Duodenal mucosa (tissue), 2 donors: Measurements from ENCODE around the gene CAPN13.

Source experiments
- H3K27ac ChIP-seq: one replicate; pipeline ENCODE4 v1.7.0; 2013; ENCODE audit warnings: low read depth, low read length
- H3K27me3 ChIP-seq, 2 donors: one replicate each; pipeline ENCODE4 v1.7.0; 2013; ENCODE audit warnings: low read length in 2 of 2, control low read depth in 1 of 2; ENCODE audit not compliant: insufficient read depth in 2 of 2, control insufficient read depth in 1 of 2
- H3K36me3 ChIP-seq, 2 donors: one replicate each; pipeline ENCODE4 v1.7.0; 2013; ENCODE audit warnings: low read length in 2 of 2, control low read depth in 1 of 2; ENCODE audit not compliant: insufficient read depth in 2 of 2, control insufficient read depth in 1 of 2
- H3K4me1 ChIP-seq, 2 donors: one replicate each; pipeline ENCODE4 v1.7.0; 2013; ENCODE audit warnings: low read length in 2 of 2, control low read depth in 1 of 2; ENCODE audit not compliant: insufficient read depth in 2 of 2, control insufficient read depth in 1 of 2
- H3K4me3 ChIP-seq, 2 donors: one replicate each; pipeline ENCODE4 v1.7.0; 2013; ENCODE audit warnings: low read length in 2 of 2, low read depth in 1 of 2
- H3K9ac ChIP-seq, 2 donors: one replicate each; pipeline ENCODE4 v1.7.0; 2013; ENCODE audit warnings: low read length in 2 of 2, low read depth in 1 of 2
- H3K9me3 ChIP-seq, 2 donors: one replicate each; pipeline ENCODE4 v1.7.0; 2013; ENCODE audit warnings: low read length in 2 of 2, control low read depth in 1 of 2; ENCODE audit not compliant: control insufficient read depth in 1 of 2

The CAPN13 gene

GRCh38 chr2:30807249-30807648 is at the start of gene CAPN13:
TSS of gene CAPN13 (minus strand) at chr2:30807446. CDS start at chr2:30787325, 20,121 bp downstream.
- no peaks in the 10 kb centered on the region for H3K36me3 ChIP-seq
- peak within 1 kb of the TSS; percentile 62 to 63 for H3K4me3 ChIP-seq

GRCh38 chr2:30847841-30848240 is 40.6 kb upstream of the CAPN13 start:
- Histone ChIP-seq H3K27me3 (no peaks in the 10 kb centered on the region), H3K9ac (no peak overlapping the region), H3K36me3 (no peaks in the 10 kb centered on the region), H3K4me3 (no peak overlapping the region), H3K9me3 (no peaks in the 10 kb centered on the region), H3K27ac (no peak overlapping the region), H3K4me1 (no peaks in the 10 kb centered on the region)

More at GRCh38 chr2:30807249-30807648, at the start of gene CAPN13:
- Histone ChIP-seq H3K9ac (peak within 1 kb of the TSS; percentile 41 to 52), H3K27ac (no peak within 1 kb of the TSS), H3K4me1 (no peaks in the 10 kb centered on the region), H3K9me3 (no peaks in the 10 kb centered on the region), H3K27me3 (no peaks in the 10 kb centered on the region)

- Histone ChIP-seq H3K9me3 (no peaks in the 10 kb centered on the region), H3K27me3 (no peaks in the 10 kb centered on the region), H3K4me1 (no peaks in the 10 kb centered on the region), H3K27ac (no peak overlapping the region), H3K4me3 (no peak overlapping the region), H3K36me3 (no peaks in the 10 kb centered on the region), H3K9ac (no peak overlapping the region)
Observed at GRCh38 chr2:30847329-30847728, 40.1 kb upstream of the CAPN13 start.

DNA sequence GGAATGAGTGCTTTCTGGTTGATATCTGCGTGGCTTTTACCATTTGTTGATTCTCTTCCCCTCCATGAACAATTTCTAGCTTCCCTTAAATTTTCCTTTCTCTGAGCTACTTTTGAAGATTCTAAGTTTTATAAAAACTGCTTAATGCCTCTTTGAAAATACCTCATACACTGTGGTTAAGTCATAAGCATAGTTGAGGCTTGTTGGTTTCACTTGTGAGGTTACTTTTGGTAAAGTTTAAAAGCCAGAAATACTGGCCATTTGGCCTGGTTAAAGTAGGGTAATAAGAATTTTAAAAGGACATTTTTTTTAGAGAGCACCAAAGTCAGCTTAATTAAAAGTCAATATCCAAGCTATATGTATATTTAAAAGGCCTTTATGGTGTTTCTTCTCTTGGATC is 21.3 kb upstream of the CAPN13 start:
- H3K27me3 ChIP-seq = no peaks in the 10 kb centered on the region
- H3K4me3 ChIP-seq = no peak overlapping the region
- H3K27ac ChIP-seq = no peak overlapping the region
- H3K4me1 ChIP-seq = no peaks in the 10 kb centered on the region
- no peaks in the 10 kb centered on the region for H3K36me3 ChIP-seq
- H3K9ac ChIP-seq = no peak overlapping the region
- H3K9me3 ChIP-seq = peaks cover 0 to 5% of the 10 kb centered on the region in 2 donors

- no peaks in the 10 kb centered on the region for H3K27me3 ChIP-seq
- H3K27ac ChIP-seq = no peak overlapping the region
- no peak overlapping the region for H3K9ac ChIP-seq
- H3K36me3 ChIP-seq = no peaks in the 10 kb centered on the region
- peaks cover 0 to 5% of the 10 kb centered on the region in 2 donors for H3K9me3 ChIP-seq
- no peak overlapping the region for H3K4me3 ChIP-seq
- no peaks in the 10 kb centered on the region for H3K4me1 ChIP-seq
Observed at GRCh38 chr2:30826916-30827315, 19.7 kb upstream of the CAPN13 start.

- Histone ChIP-seq H3K27me3 (no peaks in the 10 kb centered on the region), H3K4me1 (no peaks in the 10 kb centered on the region), H3K9ac (no peak overlapping the region), H3K9me3 (peaks cover 0 to 5% of the 10 kb centered on the region in 2 donors), H3K27ac (no peak overlapping the region), H3K4me3 (no peak overlapping the region), H3K36me3 (no peaks in the 10 kb centered on the region)
Observed at GRCh38 chr2:30826481-30826880, 19.2 kb upstream of the CAPN13 start.

DNA sequence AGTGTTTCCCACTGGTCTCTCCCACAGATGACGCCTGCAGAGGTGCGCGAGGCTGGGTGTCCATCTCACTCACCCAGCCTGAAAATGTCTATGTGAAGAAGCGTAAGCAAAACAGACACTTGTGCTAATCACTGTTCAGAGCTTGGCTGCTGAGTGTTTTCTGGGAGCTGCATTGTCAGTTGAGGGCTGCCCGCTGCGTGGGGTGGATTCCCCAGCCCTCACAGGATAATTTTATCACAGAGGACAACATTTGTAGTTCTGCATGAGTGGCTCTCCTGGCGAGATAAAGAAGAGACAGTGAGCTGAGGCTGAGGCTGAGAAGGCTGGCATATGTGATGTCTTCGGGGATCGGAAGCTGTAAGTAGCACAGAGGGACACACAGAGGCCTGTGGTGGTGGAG is 16.2 kb upstream of the CAPN13 start:
- no peaks in the 10 kb centered on the region for H3K36me3 ChIP-seq
- H3K4me3 ChIP-seq = no peak overlapping the region
- no peaks in the 10 kb centered on the region for H3K27me3 ChIP-seq
- H3K9me3 ChIP-seq = no peaks in the 10 kb centered on the region
- H3K9ac ChIP-seq = no peak overlapping the region
- H3K27ac ChIP-seq = no peak overlapping the region
- no peaks in the 10 kb centered on the region for H3K4me1 ChIP-seq

DNA sequence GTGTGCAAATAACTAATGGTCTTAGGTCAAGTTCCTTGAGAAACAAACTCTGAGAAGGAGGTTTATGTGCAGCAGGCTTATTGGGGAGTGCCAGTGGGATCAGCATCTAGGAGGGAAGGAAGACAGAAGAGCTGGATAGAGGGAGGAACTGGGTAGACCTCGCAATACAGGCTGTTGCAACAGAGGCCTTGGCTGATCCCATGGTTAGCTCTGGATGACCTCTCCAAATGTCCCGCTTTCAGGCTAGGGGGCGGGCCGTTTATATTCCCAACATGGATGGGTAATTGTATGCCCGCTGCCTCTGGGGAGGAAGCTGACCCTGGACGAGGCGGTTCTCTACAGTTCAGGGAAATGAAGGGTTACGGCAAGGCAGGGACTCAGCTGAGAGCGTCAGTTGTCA is 14.7 kb upstream of the CAPN13 start:
- no peak overlapping the region for H3K9ac ChIP-seq

GRCh38 chr2:30820381-30821055 is 13.3 kb upstream of the CAPN13 start:
- no peak overlapping the region for H3K9ac ChIP-seq
- H3K27me3 ChIP-seq = no peaks in the 10 kb centered on the region
- no peak overlapping the region for H3K4me3 ChIP-seq
- H3K9me3 ChIP-seq = no peaks in the 10 kb centered on the region
- H3K36me3 ChIP-seq = no peaks in the 10 kb centered on the region
- H3K4me1 ChIP-seq = no peaks in the 10 kb centered on the region
- H3K27ac ChIP-seq = no peak overlapping the region

More for the DNA sequence above, 14.7 kb upstream of the CAPN13 start:
- Histone ChIP-seq H3K4me3 (no peak overlapping the region), H3K36me3 (no peaks in the 10 kb centered on the region), H3K4me1 (no peaks in the 10 kb centered on the region), H3K9me3 (no peaks in the 10 kb centered on the region), H3K27ac (no peak overlapping the region), H3K27me3 (no peaks in the 10 kb centered on the region)

- Histone ChIP-seq H3K36me3 (no peaks in the 10 kb centered on the region), H3K27me3 (no peaks in the 10 kb centered on the region), H3K4me1 (no peaks in the 10 kb centered on the region), H3K4me3 (no peak overlapping the region), H3K9ac (no peak overlapping the region), H3K27ac (no peak overlapping the region), H3K9me3 (no peaks in the 10 kb centered on the region)
Observed at GRCh38 chr2:30809938-30810337, 2.7 kb upstream of the CAPN13 start.
